GM18951 (cell line): ENCODE measurements around the gene FAM180A.
"Not testable (repeated sequence)": the region's sequence is repeated elsewhere in the genome, so short reads cannot be mapped to it uniquely, and the experiment has no call there.

Source experiments
- POLR2A ChIP-seq: IDR thresholded peaks from 4 replicates; pipeline ENCODE4 v1.6.1; 2011; ENCODE audit warnings: mild to moderate bottlenecking; ENCODE audit not compliant: insufficient read length, insufficient read depth; ENCODE audit errors: extremely low read depth
- in situ Hi-C: fragments of 300-500 bp; cut with MboI; formaldehyde crosslinking; loops from one replicate; pipeline ENCODE4 v1.12.0; 2022; ENCODE audit warnings: low sequenced_read_pairs, mixed read lengths, inconsistent platforms; ENCODE audit not compliant: unreplicated experiment

Gene FAM180A

GRCh38 chr7:135743907-135744731, 4.5 kb downstream of the FAM180A start:
- in situ Hi-C loops, result no loop called here
- no peak for TF ChIP-seq POLR2A

- no peak for TF ChIP-seq POLR2A
- in situ Hi-C loops, result no loop called here
Observed at GRCh38 chr7:135742371-135742770, 6.2 kb downstream of the FAM180A start.

DNA sequence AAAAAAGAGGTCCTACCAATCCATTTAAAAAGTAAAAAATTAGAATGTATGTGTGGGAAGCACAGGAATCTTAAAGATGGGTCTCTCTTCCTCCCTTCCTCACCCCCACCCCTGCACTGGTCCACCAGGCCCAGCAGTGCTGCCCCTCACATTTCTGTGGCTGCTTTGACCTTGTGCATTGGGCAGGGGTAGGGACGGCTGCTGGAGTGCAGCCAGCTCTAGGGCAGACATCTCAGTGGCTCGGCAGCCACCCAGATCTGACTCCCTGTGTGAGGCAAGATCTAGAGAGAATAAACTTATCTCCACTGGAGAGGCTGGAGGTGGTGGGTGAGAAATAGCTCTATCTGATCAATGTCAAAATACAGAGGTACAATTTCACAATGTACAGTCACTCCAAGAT, 6.7 kb downstream of the FAM180A start:
- in situ Hi-C loops, result no loop called here

DNA sequence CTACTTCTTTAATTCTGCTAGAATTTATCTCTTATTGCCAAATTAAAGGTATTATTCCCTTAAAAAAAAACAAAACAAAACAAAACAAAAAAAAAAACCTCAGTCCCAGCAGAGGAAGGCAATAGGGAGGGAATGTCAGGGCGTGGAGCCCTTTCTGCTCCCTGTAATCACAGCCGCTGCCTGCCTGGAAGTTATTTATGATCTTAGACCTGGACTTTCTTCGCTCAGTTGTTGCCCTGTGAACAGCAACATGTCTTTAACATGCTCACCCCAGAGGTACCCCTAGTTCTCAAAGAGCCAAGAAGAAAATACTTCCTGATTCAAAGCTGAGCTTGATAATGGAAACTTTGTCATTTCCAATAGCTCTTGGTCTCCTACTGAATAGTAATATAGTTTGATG, 7.7 kb downstream of the FAM180A start:
- in situ Hi-C loops, result no loop called here
- no peak for TF ChIP-seq POLR2A

More for the DNA sequence above, 6.7 kb downstream of the FAM180A start:
- TF ChIP-seq POLR2A, result no peak

GRCh38 chr7:135737306-135737647, 11.3 kb downstream of the FAM180A start:
- in situ Hi-C loops, result not testable (repeated sequence)

DNA sequence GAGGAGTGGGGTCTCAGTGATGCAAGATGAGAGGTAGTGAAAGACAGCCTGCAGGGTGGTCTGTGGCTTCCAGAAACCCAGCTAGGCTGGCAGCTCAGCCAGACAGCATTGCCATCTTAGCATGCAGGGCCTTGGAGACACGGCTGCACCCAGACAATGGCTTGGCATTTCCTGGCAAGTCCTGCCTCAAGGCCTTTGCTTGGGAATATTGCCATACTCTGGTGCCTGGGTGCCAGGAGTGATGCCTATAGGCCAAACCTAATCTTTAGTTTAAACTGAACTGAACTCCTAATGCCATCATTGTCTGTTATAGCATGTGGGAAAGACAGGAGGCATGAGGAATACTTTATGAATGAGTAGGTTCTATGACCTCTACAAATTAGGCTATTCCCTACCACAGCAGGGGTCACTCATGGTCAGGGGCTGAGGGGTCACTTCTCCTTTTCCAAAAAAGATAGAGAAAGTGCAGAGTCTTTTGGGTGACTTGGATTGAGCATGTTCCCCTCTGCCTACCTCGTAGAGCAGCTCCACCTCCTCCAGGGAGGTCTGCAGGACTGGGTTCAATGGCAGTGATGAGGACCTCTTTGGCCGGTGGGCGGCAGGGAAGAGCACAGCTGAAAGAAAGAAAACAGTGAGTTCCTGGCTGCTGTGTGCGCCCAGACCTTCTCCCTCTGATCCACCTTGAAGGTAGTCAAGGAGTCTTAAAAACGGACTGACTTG, 11.9 kb downstream of the FAM180A start:
- no peak for TF ChIP-seq POLR2A
- in situ Hi-C loops, result no loop called here

GRCh38 chr7:135734343-135734689, 14.3 kb downstream of the FAM180A start:
- in situ Hi-C loops, result no loop called here
- TF ChIP-seq POLR2A, result no peak

DNA sequence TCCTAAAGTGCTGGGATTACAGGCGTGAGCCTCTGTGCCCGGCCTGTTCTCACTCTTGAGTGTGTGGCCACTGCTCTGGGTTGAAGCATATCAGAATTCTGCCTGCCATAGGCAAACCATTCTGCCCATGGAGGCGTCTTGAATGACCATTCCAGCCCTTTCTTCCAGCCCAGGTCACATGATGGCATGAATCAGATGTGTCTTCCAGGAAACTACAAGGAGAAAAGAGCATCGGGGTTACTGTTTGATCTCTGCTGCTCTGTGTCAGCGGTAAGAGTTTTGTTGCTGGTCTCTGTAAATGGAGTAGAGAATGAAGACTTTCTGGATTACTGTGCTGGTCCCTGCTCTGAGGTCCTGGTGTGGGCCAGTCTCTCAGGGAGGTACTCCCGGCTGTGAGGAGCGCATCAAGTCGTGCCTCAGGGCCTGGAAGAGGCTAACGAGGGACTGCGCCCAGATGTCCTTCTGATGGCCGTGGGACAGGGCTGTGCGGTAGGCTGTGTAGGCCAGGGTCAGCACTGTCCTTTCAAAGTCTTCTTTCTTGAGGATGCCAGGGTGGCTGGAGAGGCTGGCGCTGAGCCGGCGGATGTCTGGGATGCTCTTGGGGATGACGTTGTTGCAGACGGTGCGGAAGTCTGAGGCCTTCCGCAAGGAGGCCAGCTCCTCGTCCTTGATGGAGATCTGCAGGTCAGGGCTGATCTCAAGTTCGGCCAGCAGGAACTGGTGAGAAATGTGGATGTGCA, 14.8 kb downstream of the FAM180A start:
- no peak for TF ChIP-seq POLR2A
- in situ Hi-C loops, result no loop called here

DNA sequence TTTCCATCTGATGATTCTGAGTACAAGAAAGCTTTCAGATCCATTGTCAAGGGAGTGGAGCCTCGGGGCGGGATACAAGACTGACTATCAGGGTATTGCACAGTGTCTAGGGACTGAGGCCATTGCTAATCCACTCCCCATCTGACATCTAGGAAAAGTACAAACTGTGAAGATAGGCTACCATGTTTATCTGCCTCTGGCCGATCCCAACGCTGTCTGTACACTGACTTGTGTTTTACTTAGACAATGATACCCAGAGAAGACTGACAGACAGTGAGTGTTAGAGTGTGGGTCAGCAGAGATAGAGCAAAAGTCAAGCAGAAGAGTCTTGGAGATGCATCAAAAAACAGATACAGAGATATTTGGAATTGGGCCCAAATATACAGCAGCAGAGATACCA, 17.5 kb downstream of the FAM180A start:
- no peak for TF ChIP-seq POLR2A
- in situ Hi-C loops, result no loop called here

- in situ Hi-C loops, result no loop called here
- no peak for TF ChIP-seq POLR2A
Observed at GRCh38 chr7:135729230-135729629, 19.4 kb downstream of the FAM180A start.

GRCh38 chr7:135728136-135728669, 20.4 kb downstream of the FAM180A start, which contains the start of gene SLC13A4:
Gene SLC13A4, minus strand, starts transcription at chr7:135728186. Its CDS starts 690 bp downstream, at chr7:135727496.
- no peak for TF ChIP-seq POLR2A
- in situ Hi-C loops, result no loop called here

- in situ Hi-C loops, result no loop called here
- no peak for TF ChIP-seq POLR2A
Observed at GRCh38 chr7:135726911-135727673, 21.5 kb downstream of the FAM180A start.
